CD4-positive, alpha-beta T cell treated with Interleukin-6 at 100 ng/mL for 8 hours (primary cell): ENCODE data around the gene EPB41.
A peak's percentile ranks its signal among the peaks of the same experiment; 100 is the strongest.
"Not testable (repeated sequence)": the region's sequence is repeated elsewhere in the genome, so short reads cannot be mapped to it uniquely, and the experiment has no call there.

Source experiments
- DNase-seq: peaks from one replicate; pipeline ENCODE4 v3.0.0-alpha.2; 2020; ENCODE audit warnings: mixed read lengths, low spot score

The EPB41 gene

DNA sequence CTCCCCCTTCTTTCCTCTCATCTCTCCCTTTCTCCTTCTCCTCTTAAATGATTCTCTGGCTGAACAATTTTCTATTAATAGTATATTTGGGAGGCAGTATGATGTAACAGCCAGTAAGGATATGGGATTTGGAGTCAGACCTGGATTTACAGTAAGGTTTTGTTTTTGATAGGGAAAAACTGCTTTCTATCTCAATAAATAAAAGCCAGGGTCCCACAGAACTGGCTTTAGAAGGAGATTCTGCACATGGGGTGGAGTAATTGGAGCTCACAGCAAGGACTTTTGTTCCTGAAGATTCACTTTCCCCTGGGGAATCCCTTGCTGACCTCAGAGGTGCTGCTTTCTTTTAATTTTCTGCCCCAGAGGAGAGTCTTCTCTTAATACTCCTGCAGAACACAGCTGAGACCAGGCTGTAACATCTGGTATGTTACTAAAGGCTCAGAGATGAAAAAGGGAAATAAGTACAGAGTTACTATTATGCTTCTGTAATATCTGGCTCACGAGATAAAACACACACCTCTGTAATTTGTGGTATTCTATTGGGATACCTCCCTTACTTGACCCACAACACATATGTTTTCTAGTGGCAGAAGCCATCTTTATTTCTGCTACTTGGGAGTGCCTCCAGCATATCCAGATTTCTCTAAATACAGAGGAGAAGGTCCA, 13.4 kb downstream of the EPB41 start:
- no peak for DNase-seq

DNA sequence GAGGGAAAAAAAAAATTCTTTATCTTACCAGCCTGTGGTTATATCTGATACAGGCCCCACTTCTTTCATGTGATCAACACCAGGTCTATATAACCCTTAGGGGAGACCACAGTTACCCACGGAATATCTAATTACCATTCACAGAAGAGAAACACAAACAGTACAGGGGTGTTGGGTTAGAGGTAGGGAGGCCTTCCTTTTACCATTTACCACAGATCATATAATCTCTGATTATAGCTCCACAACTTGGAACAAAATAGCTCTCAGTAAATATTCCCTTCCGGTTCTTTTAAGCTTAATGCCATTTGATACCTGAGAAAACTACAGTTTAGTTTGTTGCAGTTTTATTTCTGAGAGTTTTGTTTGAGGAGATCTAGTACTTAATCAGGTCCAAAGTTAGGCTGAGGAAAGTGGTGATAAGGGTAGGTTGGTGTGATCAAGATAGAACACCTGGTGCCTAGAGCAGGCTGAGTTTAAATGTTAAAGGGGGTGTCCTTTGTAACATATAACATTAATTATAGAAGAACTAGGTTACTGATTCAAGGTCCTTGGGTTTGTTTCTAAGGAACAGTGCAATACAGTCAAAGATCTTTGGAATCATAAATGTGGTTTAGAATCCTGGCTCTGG, 14.1 kb downstream of the EPB41 start:
- peak; percentile 27 for DNase-seq

DNA sequence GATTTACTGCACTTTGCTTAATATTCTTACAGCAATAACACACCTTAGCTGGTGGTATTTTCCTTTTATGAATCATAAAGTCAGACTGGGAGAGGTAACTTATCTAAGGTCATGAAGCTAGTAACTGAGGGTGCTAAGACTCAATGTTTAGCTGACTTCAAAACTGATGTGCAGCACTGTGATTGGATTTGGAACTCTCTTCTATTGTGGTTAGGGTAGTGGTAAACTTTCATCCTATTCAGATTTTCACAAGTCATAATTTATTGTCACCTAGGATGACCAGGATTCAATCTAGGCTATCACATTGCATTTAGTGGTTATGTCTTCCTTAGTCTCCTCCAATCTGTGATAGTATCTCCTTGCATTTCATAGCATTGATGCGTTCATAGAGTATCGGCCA, 18.9 kb downstream of the EPB41 start:
- DNase-seq: no peak

DNA sequence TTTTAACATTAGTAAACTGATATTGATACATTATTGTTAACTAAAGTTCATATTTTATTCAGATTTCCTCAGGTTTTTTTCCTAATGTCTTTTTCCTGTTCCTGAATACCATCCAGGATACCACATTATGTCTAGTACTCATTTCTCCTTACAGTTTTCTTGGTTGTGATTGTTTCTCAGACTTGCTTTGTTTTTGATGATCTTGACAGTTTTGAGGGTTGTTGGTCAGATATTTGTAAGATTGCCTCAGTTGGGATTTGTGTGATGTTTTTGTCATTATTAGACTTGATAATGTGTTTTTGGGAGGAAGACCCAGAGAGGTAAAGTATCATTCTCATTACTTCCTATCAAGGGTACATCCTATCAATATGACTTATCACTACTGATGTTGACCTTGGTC, 19.5 kb downstream of the EPB41 start:
- no peak for DNase-seq

DNA sequence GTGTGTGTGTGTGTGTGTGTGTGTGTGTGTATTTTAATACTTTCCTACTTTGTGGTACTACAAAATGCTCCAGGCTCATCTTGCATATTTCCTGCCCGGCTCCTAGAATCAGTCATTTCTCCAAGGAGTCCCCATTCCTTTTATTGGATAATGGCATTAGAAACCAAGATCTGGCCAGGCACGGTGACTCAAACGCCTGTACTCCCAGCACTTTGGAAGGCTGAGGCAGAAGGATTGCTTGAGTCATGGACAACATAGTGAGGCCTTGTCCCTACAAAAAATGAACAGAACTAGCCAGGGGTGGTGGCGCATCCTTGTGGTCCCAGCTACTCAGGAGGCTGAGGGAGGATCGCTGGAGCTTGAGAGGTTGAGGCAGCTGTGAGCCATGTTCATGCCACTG, 20.3 kb downstream of the EPB41 start:
- no peak for DNase-seq

DNA sequence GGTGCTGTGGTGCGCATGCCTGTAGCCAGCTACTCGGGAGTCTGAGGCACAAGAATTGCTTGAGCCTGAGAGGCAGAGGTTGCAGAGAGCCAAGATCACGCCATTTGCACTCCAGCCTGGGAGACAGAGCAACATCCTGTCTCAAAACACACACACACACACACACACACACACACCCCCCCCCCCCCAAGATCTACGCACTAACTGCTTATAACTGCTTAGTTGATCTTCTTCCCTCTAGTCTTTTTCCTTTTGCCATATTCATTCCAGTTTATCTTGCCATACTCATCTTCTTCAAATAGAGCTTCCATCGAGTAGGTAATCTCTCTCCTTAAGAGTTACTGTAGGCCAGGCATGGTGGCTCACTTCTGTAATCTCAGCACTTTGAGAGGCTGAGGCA, 20.9 kb downstream of the EPB41 start:
- no peak for DNase-seq

DNA sequence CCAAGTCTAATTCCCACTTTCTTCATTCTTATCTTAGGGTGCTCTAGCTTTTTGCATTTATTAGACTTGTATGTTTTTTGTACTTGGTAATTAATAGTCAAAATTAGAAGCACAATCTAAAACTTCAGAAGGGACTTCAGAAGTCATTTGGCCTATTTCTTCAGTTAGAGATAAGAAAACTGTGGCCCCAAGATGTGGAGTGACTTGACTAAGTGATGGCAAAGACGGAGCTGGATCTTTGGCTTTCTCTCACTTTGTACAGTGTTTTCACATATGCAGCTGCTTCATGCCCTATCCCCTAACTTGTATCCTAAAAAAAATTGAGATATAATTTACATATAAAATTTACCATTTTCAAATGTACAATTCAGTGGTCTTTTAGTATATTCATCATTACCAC, 21.7 kb downstream of the EPB41 start:
- DNase-seq: no peak

DNA sequence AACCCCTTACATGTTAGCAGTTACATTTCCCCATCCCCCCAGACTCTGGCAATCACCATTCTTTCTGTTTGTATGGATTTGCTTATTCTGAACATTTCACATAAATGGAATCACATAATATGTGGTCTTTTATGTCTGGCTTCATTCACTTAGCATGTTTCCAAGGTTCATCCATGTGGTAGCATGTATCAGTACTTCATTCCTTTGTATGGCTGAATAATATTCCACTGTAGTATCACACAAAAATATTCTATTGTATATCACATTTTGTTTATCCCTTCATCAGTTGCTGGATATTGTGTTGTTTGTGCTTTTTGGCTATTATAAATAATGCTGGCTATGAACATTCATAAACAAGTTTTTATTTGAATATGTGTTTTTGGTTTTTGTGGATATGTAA, 22.2 kb downstream of the EPB41 start:
- no peak for DNase-seq

DNA sequence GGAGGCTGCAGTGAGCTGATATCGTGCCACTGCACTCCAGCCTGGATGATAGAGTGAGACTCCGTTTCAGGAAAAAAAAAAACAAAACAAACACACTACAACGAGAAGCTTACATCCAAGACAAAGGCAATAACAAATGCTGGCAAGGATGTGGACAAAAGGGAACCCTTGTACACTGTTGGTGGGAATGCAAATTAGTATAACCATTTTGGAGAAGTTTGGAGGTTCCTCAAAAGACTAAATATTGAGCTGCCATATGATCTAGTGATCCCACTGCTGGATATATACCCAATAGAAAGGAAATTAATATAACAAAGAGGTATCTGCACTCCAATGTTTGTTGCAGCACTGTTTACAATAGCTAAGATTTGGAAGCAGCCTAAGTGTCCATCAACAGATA, 29.2 kb downstream of the EPB41 start:
- DNase-seq: not testable (repeated sequence)

DNA sequence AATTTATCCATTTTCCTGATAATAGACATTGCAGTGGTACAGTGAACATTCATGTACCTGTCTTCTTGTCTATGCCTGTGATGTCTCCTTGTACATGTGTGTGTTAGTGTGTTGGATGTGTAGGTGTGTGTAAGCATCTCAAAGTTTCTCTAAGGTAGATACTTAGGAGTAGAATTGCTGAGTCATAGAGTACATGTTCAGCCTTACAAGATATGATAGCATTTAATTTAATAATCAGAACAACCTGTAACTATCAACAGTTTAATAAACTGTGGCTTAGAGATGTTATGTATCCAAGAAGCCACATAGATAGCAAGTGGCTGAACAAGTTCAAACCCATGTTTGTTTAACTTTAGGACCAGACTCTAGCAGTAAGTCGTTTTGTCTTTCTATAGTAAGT, 35.6 kb downstream of the EPB41 start:
- DNase-seq: no peak

DNA sequence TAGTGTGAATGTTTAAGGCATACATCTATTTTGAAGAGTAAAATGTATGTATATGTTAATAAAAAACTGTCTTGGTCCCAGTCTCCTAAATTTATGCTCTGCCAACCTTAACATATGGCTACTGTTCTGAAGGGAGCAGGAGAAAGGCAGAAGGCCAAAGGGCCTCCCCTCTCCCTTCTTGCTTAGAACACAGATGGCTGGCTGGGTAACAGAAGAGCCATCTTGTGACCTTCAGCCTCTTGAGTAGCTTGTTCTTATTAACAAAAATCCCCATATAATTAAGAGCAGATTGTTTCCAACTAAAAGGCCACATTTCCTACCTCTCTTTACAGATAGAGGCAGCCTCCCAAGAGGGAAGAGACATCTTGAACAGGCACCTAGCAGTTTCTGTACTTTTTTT, 36.1 kb downstream of the EPB41 start:
- no peak for DNase-seq

DNA sequence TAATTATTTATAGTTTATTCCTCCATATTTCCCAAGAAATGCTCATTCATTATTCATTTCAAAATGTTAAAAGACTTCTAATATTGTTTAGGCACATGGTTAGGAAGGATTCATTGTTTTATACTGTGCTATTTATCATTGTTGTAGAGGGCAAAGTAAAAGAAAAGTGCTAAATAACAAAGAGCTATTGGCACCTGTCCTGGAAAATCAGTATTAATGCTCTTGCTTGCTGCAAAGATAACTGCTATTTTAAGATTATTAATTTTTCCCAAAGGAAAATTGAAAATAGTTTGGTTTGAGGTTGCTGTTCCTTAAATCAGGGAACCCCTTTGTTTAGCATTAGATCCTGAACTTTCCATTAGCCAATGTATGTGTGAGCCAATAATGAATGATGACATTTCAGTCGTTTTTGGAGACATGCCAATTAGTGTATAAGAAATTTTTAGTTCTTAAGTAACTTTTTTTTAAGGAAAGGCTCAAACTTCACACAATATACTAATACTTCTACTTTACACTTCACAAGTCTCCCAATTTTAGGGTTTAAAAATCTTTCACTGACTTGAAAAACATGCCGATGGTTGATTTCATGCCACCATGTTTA, 39.9 kb downstream of the EPB41 start:
- DNase-seq: no peak

DNA sequence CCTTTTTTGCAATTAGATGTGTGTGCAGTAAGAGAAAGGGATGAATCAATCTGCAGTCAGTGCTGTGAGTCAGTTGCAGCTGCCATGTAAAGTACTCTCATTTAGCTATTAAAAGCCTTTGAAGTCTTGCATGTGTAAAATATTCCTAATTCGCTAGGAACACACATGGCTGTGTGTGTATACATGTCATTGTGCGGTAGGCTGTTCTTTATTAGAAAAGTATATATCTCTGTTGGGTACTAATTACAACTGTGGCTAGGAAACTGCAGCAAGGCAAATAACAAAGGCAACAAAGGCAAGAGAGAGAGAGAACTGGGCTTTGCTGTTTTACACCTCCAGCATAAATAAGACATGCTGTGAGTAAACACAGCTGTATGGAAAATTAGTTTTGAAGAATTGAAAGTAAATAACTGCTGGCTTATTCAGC, 41.7 kb downstream of the EPB41 start:
- no peak for DNase-seq

DNA sequence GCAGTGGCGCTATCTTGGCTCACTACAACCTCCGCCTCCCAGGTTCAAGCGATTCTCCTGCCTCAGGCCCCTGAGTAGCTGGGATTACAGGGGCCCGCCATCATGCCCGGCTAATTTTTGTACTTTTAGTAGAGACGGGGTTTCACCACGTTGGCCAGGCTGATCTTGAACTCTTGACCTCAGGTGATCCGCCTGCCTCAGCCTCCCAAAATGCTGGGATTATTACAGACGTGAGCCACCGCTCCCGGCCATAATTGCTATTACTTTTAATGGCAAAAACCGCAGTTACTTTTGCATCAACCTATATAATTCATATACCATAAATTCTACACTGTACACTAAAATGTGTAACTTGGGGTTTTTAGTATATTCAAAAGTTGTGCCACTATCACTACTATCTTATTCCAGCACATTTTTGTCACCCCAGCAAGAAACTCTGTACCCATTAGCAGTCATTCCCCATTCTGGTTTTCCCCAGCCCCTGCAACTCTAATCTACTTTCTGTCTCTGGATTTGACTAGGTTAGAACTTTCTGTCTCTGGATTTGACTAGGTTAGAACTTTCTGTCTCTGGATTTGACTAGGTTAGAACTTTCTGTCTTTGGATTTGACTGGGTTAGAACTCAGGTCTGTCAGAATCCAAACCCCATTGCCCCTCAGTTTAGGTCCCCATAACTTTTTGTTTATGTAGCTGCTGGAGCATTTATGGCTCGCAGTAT, 47.9 kb downstream of the EPB41 start:
- not testable (repeated sequence) for DNase-seq

DNA sequence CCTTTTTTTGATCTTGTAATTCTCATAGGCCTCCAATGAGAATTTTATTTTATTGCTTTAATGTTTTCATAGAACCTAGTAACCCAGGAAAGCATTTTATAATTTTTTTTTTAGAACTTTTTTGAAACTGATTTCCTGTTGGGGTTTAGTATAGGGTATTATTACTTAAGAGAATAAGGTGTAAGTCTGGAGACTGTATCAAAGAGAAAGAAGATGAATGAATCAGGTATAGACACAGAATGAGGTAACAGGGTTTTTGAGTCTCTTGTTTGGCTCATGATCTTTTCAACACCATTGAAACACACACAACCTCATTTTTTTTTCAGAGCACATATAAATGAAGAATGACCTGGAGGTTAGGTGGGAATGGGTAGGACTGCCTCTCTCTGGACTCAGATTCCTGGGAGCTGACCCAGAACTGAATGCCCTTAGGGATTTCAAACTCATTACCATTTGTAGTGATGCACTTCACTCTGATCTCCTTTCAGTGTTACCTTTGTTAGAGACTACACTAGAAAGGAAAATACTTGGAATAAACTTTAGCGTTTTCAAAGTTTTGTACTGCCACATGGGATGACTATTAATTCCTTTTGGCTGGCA, 51.0 kb downstream of the EPB41 start:
- no peak for DNase-seq

DNA sequence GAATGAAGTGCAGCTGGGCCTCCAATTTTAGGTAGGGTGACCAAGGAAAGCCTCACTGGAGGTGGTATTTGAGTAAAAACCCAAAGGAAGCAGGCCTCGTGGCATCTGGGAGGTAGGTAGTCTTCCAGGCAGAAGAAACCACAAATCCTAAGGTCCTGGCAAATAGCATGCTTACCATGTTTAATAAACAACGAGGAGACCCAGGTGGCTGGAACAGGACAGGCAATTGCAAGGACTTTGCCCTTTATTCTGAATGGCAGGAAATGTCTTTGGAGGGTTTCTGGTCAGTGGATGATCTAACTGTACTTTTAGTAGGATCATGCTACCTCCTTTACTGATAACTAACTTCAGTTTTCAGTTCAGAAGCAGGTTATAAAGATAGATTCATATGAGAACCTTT, 52.2 kb downstream of the EPB41 start:
- DNase-seq: no peak

DNA sequence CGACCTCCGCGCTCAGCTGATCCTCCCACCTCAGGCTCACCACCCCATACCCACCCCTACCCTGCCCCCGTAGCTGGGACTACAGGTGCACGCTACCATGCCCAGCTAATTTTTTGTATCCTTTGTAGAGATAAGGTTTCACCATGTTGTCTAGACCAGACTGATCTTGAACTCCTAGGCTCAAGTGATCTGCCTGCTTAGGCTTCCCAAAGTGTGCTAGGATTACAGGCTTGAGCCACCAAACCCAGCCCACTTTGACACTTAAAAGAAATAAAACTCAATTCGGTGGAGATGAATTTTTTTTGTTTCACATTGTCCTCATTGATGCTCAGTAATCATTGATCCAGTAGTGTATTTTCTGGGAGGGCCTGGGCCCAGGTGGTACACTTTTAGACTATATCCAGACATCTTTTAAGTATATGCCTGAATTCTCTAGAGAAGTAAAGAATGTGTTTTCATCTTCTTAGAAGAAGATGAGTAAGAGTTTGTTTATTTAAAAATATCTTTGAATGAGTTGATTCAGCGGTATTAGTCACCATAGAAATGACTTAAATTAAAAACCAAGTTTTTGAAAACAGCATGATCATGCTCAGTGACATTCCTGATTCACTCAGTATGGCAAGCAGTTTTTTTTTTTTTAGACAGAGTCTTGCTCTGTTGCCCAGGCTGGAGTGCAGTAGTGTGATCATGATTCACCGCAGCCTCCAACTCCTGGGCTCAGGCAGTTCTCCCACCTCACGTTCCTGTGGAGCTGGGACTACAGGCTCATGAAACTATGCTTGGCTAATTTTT, 57.8 kb downstream of the EPB41 start:
- no peak for DNase-seq

DNA sequence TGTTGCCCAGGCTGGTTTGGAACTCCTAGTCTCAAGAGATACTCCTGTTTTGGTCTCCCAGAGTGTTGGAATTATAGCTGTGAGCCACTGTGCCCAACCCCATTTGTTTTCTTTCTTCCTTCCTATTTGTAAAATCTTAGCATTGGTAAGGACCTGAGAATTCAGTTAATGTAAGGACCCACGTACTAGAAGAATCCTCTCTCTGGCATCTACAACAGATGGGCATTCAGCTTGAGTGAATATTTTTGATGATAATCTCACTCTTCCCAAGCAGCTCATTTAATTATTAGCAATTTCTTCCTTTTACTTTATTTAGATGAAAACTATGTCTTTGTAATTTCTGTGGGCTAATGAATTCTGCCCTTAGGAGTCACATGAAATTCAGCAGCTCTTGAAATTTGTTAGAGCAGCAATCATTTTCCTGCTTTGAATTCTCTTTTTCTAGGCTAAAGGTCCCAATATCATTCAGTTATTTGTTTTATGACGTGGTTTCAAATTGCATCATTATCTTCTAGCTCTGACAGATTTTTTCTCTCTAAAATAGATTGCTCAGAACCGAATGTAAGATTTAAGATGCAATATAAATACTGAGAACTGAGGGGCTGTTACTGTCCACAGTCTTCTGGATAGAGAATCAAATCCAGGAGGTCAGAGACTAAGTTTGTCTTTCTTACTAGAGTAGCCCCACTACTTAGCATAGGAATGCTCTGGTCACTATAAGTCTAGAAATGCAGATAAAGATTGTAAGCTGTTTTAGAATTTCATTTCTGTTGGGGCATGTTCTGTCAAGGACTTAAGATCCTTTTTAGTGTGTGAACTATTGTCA, 59.4 kb downstream of the EPB41 start:
- no peak for DNase-seq

DNA sequence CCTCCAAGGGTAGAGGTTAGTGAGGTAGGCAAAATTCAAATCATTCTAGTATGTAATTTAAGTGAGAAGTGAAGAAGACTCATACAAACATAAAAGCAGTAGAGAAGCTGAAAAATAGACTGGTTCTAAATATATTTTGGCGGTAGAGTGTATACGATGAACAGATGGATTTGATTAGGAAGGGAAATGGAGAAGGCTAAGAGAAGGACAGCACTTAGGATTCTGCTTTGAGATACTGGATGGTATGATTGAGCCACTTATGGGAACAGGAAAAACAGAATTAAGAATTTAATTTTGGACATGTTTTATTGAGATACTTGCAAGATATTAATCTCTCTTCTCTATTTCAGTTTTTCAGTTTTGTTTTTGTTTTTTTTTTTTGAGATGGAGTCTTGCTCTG, 60.1 kb downstream of the EPB41 start:
- no peak for DNase-seq

DNA sequence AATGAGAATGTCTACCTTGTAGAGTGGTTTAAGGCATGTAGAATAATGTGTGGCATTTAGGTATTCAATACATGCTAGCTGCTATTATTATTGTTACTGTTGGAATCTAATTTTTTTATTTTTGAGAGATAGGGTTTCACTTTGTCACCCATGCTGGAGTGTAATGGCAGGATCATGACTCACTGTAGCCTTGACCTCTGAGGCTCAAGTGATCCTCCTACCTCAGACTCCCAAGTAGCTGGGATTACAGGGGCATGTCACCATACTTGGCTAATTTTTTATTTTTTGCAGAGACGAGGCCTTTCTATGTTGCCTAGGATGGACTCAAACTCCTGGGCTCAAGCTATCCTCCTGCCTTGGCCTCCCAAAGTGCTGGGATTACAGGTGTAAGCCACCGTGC, 61.9 kb downstream of the EPB41 start:
- DNase-seq: no peak

DNA sequence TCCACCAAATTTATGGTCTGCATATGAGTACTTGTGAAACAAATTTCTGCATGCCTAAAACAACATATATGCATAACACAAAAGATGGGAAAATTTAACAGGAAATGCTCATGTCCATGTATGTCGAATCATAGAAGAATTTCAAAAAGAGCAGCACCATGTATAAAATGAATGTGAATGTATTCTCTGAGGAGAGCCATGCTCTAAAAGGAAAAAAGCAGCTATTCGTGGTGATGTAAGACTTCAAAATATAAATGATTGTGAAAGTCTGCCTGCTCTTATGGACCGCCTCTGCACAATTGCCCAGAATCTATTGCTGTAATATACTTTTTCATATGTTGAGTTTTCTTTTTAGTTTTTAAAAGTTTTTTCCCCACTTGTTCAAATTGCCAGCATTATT, 66.8 kb downstream of the EPB41 start:
- DNase-seq: no peak
